OCI-M2 (cell line): ENCODE results near the gene TAP2.
"Not testable (repeated sequence)": the region's sequence is repeated elsewhere in the genome, so short reads cannot be mapped to it uniquely, and the experiment has no call there.

Experiments
- DNase-seq: peaks from one replicate; lab custom pipeline; 2025; ENCODE audit not compliant: unreplicated experiment; lab: John Stamatoyannopoulos, UW

Gene TAP2

DNA sequence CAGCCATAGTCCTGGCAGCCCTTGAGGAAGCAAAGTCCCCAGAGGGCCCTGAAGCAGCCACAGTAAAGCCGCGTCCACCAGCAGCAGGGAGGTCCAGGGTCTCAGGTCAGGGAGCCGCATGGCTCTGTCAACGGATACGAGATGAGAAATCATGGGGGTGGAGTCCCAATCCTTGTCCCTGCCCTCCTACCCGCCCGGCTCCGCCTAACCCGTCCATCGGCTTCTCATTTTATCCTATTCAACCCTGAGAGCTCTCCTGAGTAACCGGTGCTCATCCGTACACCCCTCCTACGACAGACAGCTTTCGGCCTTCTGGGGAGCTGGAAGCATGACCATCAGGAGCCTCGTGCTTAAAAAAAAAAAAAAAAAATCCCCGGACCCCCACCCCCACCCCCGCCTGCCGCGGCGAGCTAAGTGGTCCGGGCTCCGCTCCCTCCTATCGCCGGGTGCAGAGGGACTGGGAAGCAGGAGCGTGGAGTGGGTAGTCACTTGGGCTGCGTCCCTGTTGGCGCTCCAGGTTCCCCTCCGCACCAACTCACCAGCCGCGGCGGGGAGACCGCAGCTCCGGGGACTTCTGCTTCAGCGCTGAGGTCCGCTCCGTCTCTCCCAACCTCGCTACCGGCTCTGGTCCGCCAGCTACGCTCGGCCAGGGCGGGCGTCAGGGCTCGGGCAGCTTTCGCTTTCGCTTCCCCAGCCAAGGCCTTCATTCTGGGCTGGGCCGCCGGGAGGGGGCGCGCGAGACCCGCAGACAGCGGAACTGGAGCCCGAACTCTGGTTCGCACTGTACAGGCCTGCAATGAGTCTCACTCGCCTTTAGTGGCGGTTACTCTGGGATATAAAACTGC lies at the start of gene TAP2:
TSS of gene TAP2 (minus strand) at position 626 of the 845 bp plus-strand sequence. CDS start at position 120, 506 bp downstream.
- DNase-seq = peak; percentile 88

DNA sequence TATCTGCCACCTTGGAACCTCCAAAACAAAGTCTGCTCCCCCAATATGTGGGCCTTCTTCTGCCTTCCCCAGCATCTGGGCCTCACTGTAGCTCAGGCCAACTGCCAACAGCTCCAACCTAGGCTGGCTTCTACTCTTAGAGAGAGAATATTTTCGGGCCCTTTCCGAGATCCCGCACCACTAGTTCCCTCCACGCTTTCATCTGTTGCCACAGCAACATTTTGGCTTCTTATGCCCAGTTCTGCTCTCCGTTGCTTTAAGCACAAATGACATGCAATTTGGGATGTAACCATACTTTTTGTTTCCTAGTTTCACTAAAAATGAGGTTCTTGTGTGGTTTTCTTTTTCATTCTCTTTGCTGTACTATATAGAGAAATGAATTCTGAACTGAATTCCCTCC lies 49.1 kb upstream of the TAP2 start:
- DNase-seq = no peak

DNA sequence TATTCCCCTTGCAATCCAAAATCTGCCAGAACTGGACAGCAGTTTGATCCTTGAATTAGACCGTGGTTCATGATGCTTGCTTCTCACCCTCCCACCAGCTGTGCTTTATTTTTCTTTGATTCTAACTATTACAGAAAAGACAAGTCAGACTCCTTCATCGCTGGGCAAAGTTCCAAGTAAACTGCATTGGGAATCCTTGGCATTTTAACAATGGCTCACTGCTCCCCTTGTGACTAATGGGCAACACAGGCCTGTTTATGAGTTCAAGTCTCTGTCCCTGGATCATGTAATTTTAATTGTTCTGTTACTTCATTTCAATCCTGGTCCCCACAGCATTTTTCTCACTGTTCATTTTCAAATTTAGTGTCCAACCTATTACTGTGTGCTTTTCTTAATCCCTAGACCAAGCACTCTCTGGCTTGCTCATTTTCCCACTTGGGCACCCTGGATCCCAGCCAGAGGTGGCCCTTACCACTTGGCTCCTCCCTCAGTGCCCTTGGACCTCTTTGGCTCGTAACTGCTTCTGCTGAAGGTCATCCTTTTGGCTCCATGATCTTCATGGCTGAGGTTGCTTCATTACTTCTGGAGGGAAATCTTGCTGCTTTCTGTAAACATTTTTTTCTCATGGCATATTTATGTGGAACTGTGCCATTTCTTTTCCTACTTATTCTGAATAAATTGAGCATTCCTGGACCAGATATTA lies 48.3 kb upstream of the TAP2 start:
- DNase-seq = no peak

- peak; percentile 24 for DNase-seq
Measured at GRCh38 chr6:32885698-32886286, 47.3 kb upstream of the TAP2 start.

DNA sequence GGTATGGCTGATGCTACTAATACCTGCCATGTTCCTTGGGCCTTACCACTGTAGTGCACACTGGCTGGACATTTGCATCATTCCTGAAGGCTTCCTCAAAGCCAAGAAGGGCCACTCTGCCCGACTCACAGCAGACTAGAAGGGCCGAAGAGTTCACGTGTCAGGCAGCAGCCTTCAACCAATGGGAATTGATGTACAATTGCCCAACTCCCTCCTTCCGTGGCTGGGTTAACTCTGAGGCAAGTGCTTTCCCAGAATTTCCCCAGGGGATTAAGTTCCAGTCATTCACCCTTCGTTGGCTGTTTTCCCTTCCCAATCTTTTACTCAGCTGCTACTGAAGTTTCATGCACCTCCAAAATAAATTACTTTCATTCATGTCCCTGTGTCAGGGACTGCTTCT lies 45.2 kb upstream of the TAP2 start:
- DNase-seq = no peak

GRCh38 chr6:32882879-32883250 lies 44.3 kb upstream of the TAP2 start:
- no peak for DNase-seq

GRCh38 chr6:32880962-32881361 lies 42.4 kb upstream of the TAP2 start:
- not testable (repeated sequence) for DNase-seq

- no peak for DNase-seq
Measured at GRCh38 chr6:32879691-32880090, 41.2 kb upstream of the TAP2 start.

DNA sequence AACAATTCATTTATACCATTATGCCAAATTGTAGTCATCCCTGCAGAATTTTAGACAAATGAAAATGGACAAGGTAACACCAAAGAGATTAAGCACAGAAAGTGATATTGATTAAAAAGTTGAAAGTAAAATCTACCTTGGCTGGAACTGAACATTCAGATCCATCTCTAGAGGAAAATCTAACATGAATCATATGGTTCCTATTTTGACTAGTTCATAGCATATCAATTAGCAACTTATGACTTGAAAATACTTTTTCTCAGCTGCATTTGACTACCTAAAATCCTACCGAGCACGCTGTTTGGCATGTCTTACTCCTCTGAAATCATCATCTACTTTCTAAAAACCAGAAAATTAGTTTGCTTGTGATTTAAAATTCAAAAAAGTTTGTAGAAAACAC lies 38.1 kb upstream of the TAP2 start:
- DNase-seq = no peak

GRCh38 chr6:32873947-32874346 lies 35.4 kb upstream of the TAP2 start:
- not testable (repeated sequence) for DNase-seq

DNA sequence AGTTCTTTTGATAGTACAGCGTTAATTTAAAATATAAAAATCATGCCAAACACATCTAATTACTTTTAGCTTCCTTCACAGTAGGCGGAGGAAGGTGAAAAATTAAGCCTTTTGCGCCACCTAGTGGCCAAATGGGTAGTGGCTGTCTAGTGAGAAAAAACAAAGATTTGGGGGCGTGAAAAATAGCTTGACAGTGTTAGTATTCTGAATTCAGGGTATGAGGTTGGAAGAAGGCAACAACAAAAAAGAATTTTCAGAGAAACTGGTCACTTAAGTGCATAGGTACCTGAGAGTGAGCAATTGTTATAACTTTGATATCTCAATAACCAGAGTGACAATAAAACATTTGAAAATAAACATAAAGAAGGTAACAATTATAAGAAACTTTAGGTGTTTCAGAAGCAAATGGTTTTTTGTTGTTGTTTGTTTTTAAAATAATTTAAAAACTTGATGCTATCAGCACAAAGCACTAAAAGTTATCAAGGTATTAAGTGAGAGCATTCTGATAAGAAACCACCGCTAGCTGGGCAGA lies 29.8 kb upstream of the TAP2 start:
- peak; percentile 48 for DNase-seq

DNA sequence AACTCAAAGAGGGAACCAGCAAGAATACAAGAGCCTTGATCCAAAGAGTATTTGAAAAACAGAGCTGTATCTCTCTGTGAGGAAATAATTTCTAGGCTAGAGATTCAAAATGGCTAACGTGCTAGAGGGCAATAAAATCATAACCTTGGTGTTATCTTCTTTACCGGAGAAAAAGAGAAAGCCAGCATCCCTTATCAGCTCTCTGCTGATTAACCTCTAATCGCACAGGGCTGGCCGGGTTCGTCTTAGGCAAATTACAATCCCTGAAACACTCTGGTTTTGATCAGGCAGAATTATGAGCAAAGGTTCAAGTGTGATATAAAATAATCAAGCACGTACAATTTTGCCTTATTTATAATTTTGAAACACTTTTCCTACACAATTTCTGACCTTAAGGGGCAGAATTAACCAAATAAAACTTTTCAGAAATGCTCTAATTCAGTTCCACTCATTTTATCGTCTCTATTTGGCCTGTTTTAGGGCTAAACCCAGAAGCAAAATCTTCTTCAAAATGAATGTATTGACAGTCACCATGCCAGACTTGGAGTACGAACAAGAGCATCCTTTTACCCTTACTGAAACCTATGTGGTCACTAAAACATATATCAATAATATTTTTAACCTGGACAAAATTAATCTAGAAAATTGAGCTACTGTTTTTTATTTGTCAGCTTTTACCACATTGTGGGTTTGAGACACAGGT lies 29.2 kb upstream of the TAP2 start:
- no peak for DNase-seq

GRCh38 chr6:32867022-32867477 lies 28.5 kb upstream of the TAP2 start:
- DNase-seq = no peak

GRCh38 chr6:32865724-32866443 lies 27.3 kb upstream of the TAP2 start:
- DNase-seq = no peak

DNA sequence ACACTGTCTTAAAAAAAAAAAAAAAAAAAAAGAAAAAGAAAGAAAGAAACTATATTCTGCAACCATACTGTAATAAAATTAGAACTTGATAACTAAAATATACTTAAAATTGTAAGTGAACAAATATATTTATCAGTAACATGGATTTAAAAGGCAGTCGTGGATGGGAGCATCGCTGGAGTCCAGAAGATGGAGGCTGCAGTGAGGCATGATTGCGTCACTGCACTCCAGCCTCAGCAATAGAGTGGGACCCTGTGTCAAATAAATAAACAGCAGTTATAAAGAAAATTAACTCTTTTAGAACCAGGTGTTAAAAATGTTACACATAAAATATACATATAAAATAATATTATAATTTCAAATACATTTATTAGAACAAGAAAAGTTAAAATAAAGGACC lies 24.2 kb upstream of the TAP2 start:
- no peak for DNase-seq

DNA sequence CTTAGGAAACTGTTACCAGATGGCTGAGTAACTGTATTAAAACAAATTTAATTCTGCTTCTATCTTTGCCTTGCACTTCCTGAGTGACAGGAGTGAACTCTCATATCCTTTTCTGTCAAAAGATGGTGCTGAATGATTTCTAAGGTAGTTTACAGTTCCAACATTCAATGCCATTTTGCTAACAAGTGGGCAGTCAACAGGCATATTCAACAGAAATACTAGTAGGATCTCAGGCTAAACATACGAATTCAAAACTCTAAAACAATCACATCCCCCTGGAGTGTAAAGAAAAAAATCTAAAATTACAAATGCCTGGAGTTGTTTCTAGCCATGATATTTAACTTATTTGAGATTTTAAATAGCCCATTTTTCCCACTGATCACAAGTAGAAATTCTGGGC lies 22.1 kb upstream of the TAP2 start:
- no peak for DNase-seq

GRCh38 chr6:32858194-32858593 lies 19.7 kb upstream of the TAP2 start:
- no peak for DNase-seq

DNA sequence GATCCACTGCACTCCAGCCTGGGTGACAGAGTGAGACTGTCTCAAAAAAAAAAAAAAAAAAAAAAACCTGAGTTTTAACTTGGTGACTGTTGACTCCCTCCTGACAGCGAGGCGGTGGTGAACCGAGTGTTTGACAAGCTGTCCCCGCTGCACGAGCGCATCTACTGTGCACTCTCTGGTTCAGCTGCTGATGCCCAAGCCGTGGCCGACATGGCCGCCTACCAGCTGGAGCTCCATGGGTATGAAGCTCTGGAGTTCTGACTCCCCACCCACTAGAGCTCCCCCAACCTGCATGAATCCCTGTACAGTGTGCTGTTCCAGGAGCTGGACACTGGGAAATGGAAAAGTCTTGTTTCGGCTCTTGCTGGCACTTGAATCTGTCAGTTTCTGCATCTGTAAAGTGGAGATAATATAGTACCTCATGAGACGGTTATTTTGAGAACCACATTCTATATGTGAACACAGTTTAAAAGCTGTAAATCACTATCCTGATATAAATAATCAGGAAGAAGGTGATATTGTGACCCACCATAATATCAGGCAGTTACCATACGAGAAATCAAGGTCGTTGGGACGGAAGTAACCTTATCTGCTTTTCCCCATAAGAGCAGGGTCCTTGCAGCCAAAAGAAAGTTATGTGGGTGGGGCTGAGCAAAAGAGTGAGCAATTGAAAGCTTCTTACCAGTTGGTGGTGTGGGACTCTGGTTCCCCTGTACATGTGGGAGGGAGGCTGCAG lies 18.8 kb upstream of the TAP2 start:
- no peak for DNase-seq

GRCh38 chr6:32855467-32856174 lies 17.1 kb upstream of the TAP2 start:
- no peak for DNase-seq
